Natural killer cell (primary cell): ENCODE data around the gene BAHCC1. TPM values are rescaled to one million over a fixed set of nuclear protein-coding genes. Genes with fewer than 3 reads are reported as not detected.
A peak's percentile ranks its signal among the peaks of the same experiment; 100 is the strongest.

Source experiments
- ATAC-seq, 3 donors: fragments of 150-1000 bp in 2 of 3; fragments of 200-7000 bp in 1 of 3; cut with Tn5 transposase; 1 replicate in 1 of 3; 2 replicates in 2 of 3; pipeline ENCODE4 v1.10.0; 2021; ENCODE audit warnings: mild to moderate bottlenecking in 2 of 3, moderate library complexity in 2 of 3
- DNase-seq, 2 donors: peaks; one replicate each; pipeline versions ENCODE4 v3.0.0 to v3.0.0-alpha.2; 2013 to 2021; ENCODE audit warnings: mixed read lengths in 1 of 2
- H3K27ac ChIP-seq: one replicate; pipeline ENCODE4 v1.5.1; 2013; ENCODE audit warnings: mild to moderate bottlenecking, low read length
- H3K27me3 ChIP-seq: one replicate; pipeline ENCODE4 v1.6.1; 2013; ENCODE audit warnings: low read length; ENCODE audit not compliant: control insufficient read depth, insufficient read depth
- H3K36me3 ChIP-seq: one replicate; pipeline ENCODE4 v1.6.1; 2013; ENCODE audit warnings: low read length; ENCODE audit not compliant: control insufficient read depth, insufficient read depth
- H3K4me1 ChIP-seq: one replicate; pipeline ENCODE4 v1.6.1; 2013; ENCODE audit warnings: low read length; ENCODE audit not compliant: control insufficient read depth, insufficient read depth
- H3K4me3 ChIP-seq: one replicate; pipeline ENCODE4 v1.5.1; 2013; ENCODE audit warnings: low read length
- H3K9me3 ChIP-seq: one replicate; pipeline ENCODE4 v1.6.1; 2013; ENCODE audit warnings: low read length; ENCODE audit not compliant: control insufficient read depth, insufficient read depth
- H3K27ac Mint-ChIP-seq, 2 donors: one replicate each; pipeline ENCODE4 v1.8.0; 2022; ENCODE audit warnings: mild to moderate bottlenecking in 2 of 2, mixed read lengths in 2 of 2, moderate library complexity in 1 of 2
- H3K27me3 Mint-ChIP-seq, 2 donors: one replicate each; pipeline ENCODE4 v1.8.0; 2022; ENCODE audit warnings: low read depth in 2 of 2, mixed read lengths in 2 of 2
- H3K36me3 Mint-ChIP-seq: one replicate; pipeline ENCODE4 v1.8.0; 2022; ENCODE audit warnings: mixed read lengths
- H3K4me1 Mint-ChIP-seq, 2 donors: one replicate each; pipeline ENCODE4 v1.8.0; 2022; ENCODE audit warnings: mixed read lengths in 2 of 2
- H3K4me3 Mint-ChIP-seq: one replicate; pipeline ENCODE4 v1.8.0; 2022; ENCODE audit warnings: mild to moderate bottlenecking, moderate library complexity, mixed read lengths
- H3K9me3 Mint-ChIP-seq, 2 donors: one replicate each; pipeline ENCODE4 v1.8.0; 2022; ENCODE audit warnings: mixed read lengths in 2 of 2
- WGBS: methylation state at CpG from one replicate; pipeline ENCODE4 v1.1.7; 2013; ENCODE audit warnings: missing lambda C conversion rate; ENCODE audit not compliant: insufficient coverage; 5-methylcytosine and 5-hydroxymethylcytosine counted together
- intact Hi-C: fragments of 100-400 bp; cut with micrococcal nuclease; formaldehyde crosslinking; loops from one replicate; pipeline ENCODE4 v1.14.2; 2022
- total RNA-seq, 4 donors: library from RNA; stranded (reverse); fragments of 120-200 nt in 1 of 4; gene quantifications; one replicate each; pipeline versions ENCODE4 v1.2.3 to v1.2.4, GENCODE V29; 2013 to 2022
- TF ChIP-seq, protein P1 (sequence below): fragments of 200-600 bp; IDR thresholded peaks from one replicate; pipeline ENCODE4 v1.8.0; 2022; ENCODE audit warnings: antibody characterized with exemption

Gene BAHCC1
- total RNA-seq, 3 donors from 2014 or later (not counting 1 experiment from before 2014, with no cell fraction given), result 2.9 to 17.3 (median 5.7) TPM

DNA sequence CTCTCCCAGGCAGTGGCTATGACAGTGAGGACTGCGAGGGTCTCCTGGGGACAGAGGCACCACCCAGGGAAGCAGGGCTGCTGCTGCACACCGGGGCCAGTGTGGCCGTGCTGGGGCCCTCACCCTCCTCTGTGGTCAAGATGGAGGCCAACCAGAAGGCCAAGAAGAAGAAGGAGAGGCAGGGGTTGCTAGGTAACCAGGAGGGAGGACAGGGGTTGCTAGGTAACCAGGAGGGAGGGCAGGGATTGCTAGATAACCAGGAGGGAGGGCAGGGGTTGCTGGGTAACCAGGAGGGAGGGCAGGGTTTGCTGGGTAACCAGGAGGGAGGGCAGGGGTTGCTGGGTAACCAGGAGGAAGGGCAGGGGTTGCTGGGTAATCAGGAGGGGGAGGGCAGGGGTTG lies 62.1 kb downstream of the BAHCC1 start:
- WGBS, result 96% methylated on average over 3 of the region's 3 CpGs
- Mint-ChIP-seq H3K4me3 (peak overlapping the region; percentile 32), H3K4me1 (peaks cover 18 to 50% of the 10 kb centered on the region in 2 donors), H3K27me3 (peaks cover 0 to 10% of the 10 kb centered on the region in 2 donors), H3K36me3 (no peaks in the 10 kb centered on the region), H3K9me3 (no peaks in the 10 kb centered on the region), H3K27ac (peak overlapping the region in 1 of 2 donors; percentile 69)
- DNase-seq, result no peak
- peaks cover 70% of the 10 kb centered on the region for H3K4me1 ChIP-seq
- no peaks in the 10 kb centered on the region for H3K36me3 ChIP-seq
- H3K27ac ChIP-seq, result no peak overlapping the region
- ATAC-seq, result no peak
- H3K27me3 ChIP-seq, result peaks cover 24% of the 10 kb centered on the region
- intact Hi-C loops, result no loop called here
- no peak overlapping the region for H3K4me3 ChIP-seq
- TF ChIP-seq, protein P1, sequence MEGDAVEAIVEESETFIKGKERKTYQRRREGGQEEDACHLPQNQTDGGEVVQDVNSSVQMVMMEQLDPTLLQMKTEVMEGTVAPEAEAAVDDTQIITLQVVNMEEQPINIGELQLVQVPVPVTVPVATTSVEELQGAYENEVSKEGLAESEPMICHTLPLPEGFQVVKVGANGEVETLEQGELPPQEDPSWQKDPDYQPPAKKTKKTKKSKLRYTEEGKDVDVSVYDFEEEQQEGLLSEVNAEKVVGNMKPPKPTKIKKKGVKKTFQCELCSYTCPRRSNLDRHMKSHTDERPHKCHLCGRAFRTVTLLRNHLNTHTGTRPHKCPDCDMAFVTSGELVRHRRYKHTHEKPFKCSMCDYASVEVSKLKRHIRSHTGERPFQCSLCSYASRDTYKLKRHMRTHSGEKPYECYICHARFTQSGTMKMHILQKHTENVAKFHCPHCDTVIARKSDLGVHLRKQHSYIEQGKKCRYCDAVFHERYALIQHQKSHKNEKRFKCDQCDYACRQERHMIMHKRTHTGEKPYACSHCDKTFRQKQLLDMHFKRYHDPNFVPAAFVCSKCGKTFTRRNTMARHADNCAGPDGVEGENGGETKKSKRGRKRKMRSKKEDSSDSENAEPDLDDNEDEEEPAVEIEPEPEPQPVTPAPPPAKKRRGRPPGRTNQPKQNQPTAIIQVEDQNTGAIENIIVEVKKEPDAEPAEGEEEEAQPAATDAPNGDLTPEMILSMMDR, result no peak
- H3K9me3 ChIP-seq, result no peaks in the 10 kb centered on the region

DNA sequence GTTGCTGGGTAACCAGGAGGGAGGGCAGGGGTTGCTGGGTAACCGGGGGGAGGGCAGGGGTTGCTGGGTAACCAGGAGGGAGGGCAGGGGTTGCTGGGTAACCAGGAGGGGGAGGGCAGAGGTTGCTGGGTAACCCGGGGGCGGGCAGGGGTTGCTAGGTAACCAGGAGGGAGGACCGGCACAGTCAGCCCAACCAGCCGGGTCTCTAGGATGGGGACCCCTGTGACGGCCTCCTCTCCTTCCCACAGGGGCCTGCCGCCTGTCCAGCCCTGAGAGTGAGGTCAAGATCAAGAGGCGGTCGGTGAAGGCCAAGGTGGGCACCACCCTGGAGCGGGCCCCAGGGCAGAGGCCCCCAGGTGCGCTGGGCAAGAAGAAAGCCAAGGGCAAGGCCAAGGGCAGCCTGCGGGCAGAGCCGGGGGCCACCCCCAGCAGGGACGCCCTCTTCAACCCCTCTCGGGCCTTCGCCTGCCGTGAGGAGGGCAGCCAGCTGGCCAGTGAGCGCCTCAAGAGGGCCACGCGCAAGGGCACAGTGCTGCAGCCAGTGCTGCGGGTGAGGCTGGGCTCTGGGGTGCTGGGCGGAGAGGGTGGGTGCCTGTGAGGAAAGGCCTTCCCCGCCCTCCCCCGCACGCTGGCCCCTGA lies 62.8 kb downstream of the BAHCC1 start:
- ATAC-seq, result no peak
- H3K27ac Mint-ChIP-seq, result no peak overlapping the region
- intact Hi-C loops, result no loop called here
- TF ChIP-seq, protein P1, result no peak
- H3K4me3 ChIP-seq, result no peak overlapping the region
- no peaks in the 10 kb centered on the region for H3K36me3 Mint-ChIP-seq
- DNase-seq, result no peak
- H3K4me1 ChIP-seq, result peaks cover 65% of the 10 kb centered on the region
- H3K36me3 ChIP-seq, result no peaks in the 10 kb centered on the region
- whole genome bisulfite sequencing, result 93% methylated on average over 25 of the region's 25 CpGs
- peaks cover 18 to 49% of the 10 kb centered on the region in 2 donors for H3K4me1 Mint-ChIP-seq
- H3K9me3 Mint-ChIP-seq, result no peaks in the 10 kb centered on the region
- H3K27ac ChIP-seq, result no peak overlapping the region
- H3K27me3 ChIP-seq, result peaks cover 24% of the 10 kb centered on the region
- H3K27me3 Mint-ChIP-seq, result peaks cover 0 to 13% of the 10 kb centered on the region in 2 donors
- H3K9me3 ChIP-seq, result no peaks in the 10 kb centered on the region
- no peak overlapping the region for H3K4me3 Mint-ChIP-seq

DNA sequence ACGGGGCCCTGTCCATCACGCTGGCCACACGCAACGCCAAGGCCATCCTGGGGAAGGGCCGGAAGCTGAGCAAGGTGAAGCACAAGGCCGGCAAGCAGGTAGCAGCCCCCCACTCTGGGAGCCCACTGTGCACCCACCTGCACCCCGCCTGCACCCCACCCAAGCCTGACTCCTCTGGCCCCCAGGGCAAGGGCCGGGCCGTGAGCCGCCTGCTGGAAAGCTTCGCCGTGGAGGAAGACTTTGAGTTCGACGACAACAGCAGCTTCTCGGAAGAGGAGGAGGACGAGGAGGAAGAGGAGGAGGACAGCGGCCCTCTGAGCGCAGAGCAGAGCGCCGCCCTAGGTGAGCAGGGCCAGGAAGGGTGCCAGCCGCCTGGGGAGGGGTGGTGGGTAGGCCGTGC lies 63.4 kb downstream of the BAHCC1 start:
- Mint-ChIP-seq H3K4me1 (peaks cover 18 to 43% of the 10 kb centered on the region in 2 donors), H3K36me3 (no peaks in the 10 kb centered on the region), H3K9me3 (no peaks in the 10 kb centered on the region), H3K4me3 (no peak overlapping the region), H3K27me3 (peaks cover 0 to 10% of the 10 kb centered on the region in 2 donors), H3K27ac (no peak overlapping the region)
- Histone ChIP-seq H3K4me3 (no peak overlapping the region), H3K36me3 (no peaks in the 10 kb centered on the region), H3K9me3 (no peaks in the 10 kb centered on the region), H3K27me3 (peaks cover 23% of the 10 kb centered on the region), H3K27ac (no peak overlapping the region), H3K4me1 (peaks cover 59% of the 10 kb centered on the region)
- ATAC-seq (no peak), DNase-seq (no peak)
- 92% methylated on average over 22 of the region's 22 CpGs for WGBS
- intact Hi-C loops, result no loop called here
- TF ChIP-seq, protein P1, result no peak

DNA sequence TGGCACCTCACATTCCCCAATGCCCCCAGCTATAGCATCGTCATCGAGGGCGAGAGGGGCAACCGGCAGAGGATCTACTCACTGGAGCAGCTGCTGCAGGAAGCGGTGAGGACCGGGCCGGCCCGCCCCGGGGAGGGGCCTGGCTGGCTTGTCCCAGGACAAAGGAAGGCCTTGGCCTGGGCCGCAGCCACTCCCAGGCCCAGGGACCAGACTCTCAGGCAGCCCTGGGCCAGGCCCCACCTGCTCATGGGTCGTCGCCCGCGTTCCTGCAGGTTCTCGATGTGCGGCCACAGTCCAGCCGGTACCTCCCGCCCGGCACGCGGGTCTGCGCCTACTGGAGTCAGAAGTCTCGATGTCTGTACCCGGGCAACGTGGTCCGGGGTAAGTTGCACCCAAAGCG lies 64.0 kb downstream of the BAHCC1 start:
- no peaks in the 10 kb centered on the region for H3K9me3 ChIP-seq
- H3K4me3 ChIP-seq, result no peak overlapping the region
- Mint-ChIP-seq H3K27ac (no peak overlapping the region), H3K27me3 (peaks cover 0 to 13% of the 10 kb centered on the region in 2 donors), H3K9me3 (no peaks in the 10 kb centered on the region), H3K4me3 (no peak overlapping the region), H3K36me3 (no peaks in the 10 kb centered on the region), H3K4me1 (peaks cover 18 to 39% of the 10 kb centered on the region in 2 donors)
- DNase-seq (no peak), ATAC-seq (no peak)
- intact Hi-C loops, result no loop called here
- peaks cover 18% of the 10 kb centered on the region for H3K27me3 ChIP-seq
- TF ChIP-seq, protein P1, result no peak
- no peak overlapping the region for H3K27ac ChIP-seq
- H3K4me1 ChIP-seq, result peaks cover 53% of the 10 kb centered on the region
- WGBS, result 94% methylated on average over 27 of the region's 27 CpGs
- H3K36me3 ChIP-seq, result no peaks in the 10 kb centered on the region
